HepG2 (cell line): ENCODE results near the gene PGC. TPM values are rescaled to one million over a fixed set of nuclear protein-coding genes. Genes with fewer than 3 reads are reported as not detected.

ENCODE experiments used
- BCL3 ChIP-seq: sonication (generic); formaldehyde crosslinking; IDR thresholded peaks from 2 replicates; pipeline ENCODE4 v1.5.1; 2020; ENCODE audit warnings: mild to moderate bottlenecking, missing genetic modification reagents, moderate library complexity
- FOXA3 ChIP-seq: IDR thresholded peaks from 2 replicates; pipeline ENCODE4 v1.6.1; 2016; ENCODE audit warnings: missing genetic modification reagents, missing compliant biosample characterization
- HOXA5 ChIP-seq: sonication (generic); formaldehyde crosslinking; IDR thresholded peaks from 2 replicates; pipeline ENCODE4 v1.4.0; 2020; ENCODE audit warnings: missing genetic modification reagents
- MAX ChIP-seq: IDR thresholded peaks from 2 replicates; pipeline ENCODE4 v1.6.1; 2012; ENCODE audit warnings: inconsistent platforms
- MTF1 ChIP-seq: sonication (generic); formaldehyde crosslinking; IDR thresholded peaks from 2 replicates; pipeline ENCODE4 v1.5.0; 2020; ENCODE audit warnings: missing genetic modification reagents
- NR0B2 ChIP-seq: sonication (generic); formaldehyde crosslinking; IDR thresholded peaks from 2 replicates; pipeline ENCODE4 v1.4.0; 2020; ENCODE audit warnings: mild to moderate bottlenecking, missing genetic modification reagents
- PHF5A ChIP-seq: IDR thresholded peaks from one replicate; pipeline ENCODE4 v1.6.1; 2018; ENCODE audit warnings: low read depth, missing genetic modification reagents; ENCODE audit not compliant: unreplicated experiment
- RBAK ChIP-seq: sonication (generic); formaldehyde crosslinking; IDR thresholded peaks from 2 replicates; pipeline ENCODE4 v1.5.1; 2020; ENCODE audit warnings: mild to moderate bottlenecking, missing genetic modification reagents
- REST ChIP-seq, 2 experiments: IDR thresholded peaks; 2 replicates each; pipeline ENCODE4 v1.6.1; 2011 to 2012; ENCODE audit warnings: low read length in 2 of 2, borderline replicate concordance in 1 of 2, low read depth in 1 of 2, mild to moderate bottlenecking in 1 of 2, moderate library complexity in 1 of 2
- SKIL ChIP-seq: sonication (generic); formaldehyde crosslinking; IDR thresholded peaks from 2 replicates; pipeline ENCODE4 v1.8.0; 2022; ENCODE audit warnings: missing genetic modification reagents, mild to moderate bottlenecking, moderate library complexity, borderline replicate concordance
- THAP11 ChIP-seq: IDR thresholded peaks from 2 replicates; pipeline ENCODE4 v1.6.1; 2016; ENCODE audit warnings: missing biosample characterization, missing genetic modification reagents
- TP53 ChIP-seq: sonication (generic); formaldehyde crosslinking; conservative IDR thresholded peaks from 2 replicates; pipeline ENCODE4 v1.4.0; 2020; ENCODE audit warnings: missing genetic modification reagents
- ZBTB7B ChIP-seq: sonication (generic); formaldehyde crosslinking; IDR thresholded peaks from 2 replicates; pipeline ENCODE4 v1.4.0; 2020; ENCODE audit warnings: missing genetic modification reagents
- ZMYM4 ChIP-seq: sonication (generic); formaldehyde crosslinking; IDR thresholded peaks from 2 replicates; pipeline ENCODE4 v1.8.1; 2023; ENCODE audit warnings: mild to moderate bottlenecking, missing genetic modification reagents
- ZNF503 ChIP-seq: sonication (generic); formaldehyde crosslinking; IDR thresholded peaks from 2 replicates; pipeline ENCODE4 v1.4.0; 2020; ENCODE audit warnings: missing genetic modification reagents
- ZNF557 ChIP-seq: sonication (generic); formaldehyde crosslinking; IDR thresholded peaks from 2 replicates; pipeline ENCODE4 v1.4.0; 2020; ENCODE audit warnings: missing genetic modification reagents
- ZNF746 ChIP-seq: sonication (generic); formaldehyde crosslinking; IDR thresholded peaks from 2 replicates; pipeline ENCODE4 v1.8.0; 2022; ENCODE audit warnings: mild to moderate bottlenecking, missing genetic modification reagents
- polyA plus RNA-seq, 8 experiments: library from polyadenylated mRNA; depleted of rRNA in 3 of 8; stranded (reverse) in 7 of 8; unstranded in 1 of 8; fragments of >200 nt; fragmentation: Illumina TruSeq in 4 of 8; extraction: Trizol in 4 of 8; gene quantifications; 2 replicates each; pipeline versions ENCODE4 v1.2.1 to v1.2.3, GENCODE V29; 2011 to 2016; ENCODE audit warnings: low read depth in 4 of 8, missing spikeins in 1 of 8, mixed read lengths in 1 of 8; ENCODE audit not compliant: insufficient read depth in 1 of 8
- total RNA-seq, 5 experiments: library from RNA; depleted of rRNA; stranded (reverse); fragments of >200 nt; fragmentation: Illumina TruSeq; extraction: Trizol; gene quantifications; 2 replicates each; pipeline ENCODE4 v1.2.3, GENCODE V29; 2016; ENCODE audit warnings: low read depth in 1 of 5

PGC gene
- total and polyA plus RNA-seq, 2 of the 13 experiments (the other 11 are each of a cell fraction or from before 2014, with no cell fraction given) = 426 to 502 TPM

GRCh38 chr6:41723530-41724227, 23.5 kb downstream of the PGC start (continued):
- TF ChIP-seq REST (IDR thresholded peaks at IDR 0.05; ENCODE audit: borderline replicate concordance in 1 of 2, low read depth in 1 of 2, low read length in 2 of 2) = no peak; a peak in 1 of 4 replicates
- TF ChIP-seq ZNF503 = no peak
- TF ChIP-seq MTF1 = no peak; the same call in 1 of the 2 replicates
- TF ChIP-seq MAX = peak; percentile 81; the same call in 1 of the 2 replicates
- TF ChIP-seq NR0B2 (CRISPR knock-in tag) = 0 out of 2 replicates have a peak, but pooled peaks have one; percentile 35
- peak; percentile 29; the same call in 1 of the 2 replicates for TF ChIP-seq ZMYM4 (CRISPR knock-in tag)
- peak; percentile 71; the same call in 1 of the 2 replicates for TF ChIP-seq THAP11 (CRISPR knock-in tag)
- TF ChIP-seq RBAK = no peak
- peak; percentile 74; the same call in 1 of the 2 replicates for TF ChIP-seq ZBTB7B (CRISPR knock-in tag)
- peak; percentile 73; the same call in 1 of the 2 replicates for TF ChIP-seq ZNF557 (CRISPR knock-in tag)
- TF ChIP-seq TP53 (CRISPR knock-in tag) = 0 out of 2 replicates have a peak, but pooled peaks have one; percentile 69
- TF ChIP-seq ZNF746 (CRISPR knock-in tag) = peak; percentile 90
- TF ChIP-seq BCL3 (CRISPR knock-in tag) = peak; percentile 85; the same call in 1 of the 2 replicates
- TF ChIP-seq PHF5A (CRISPR knock-in tag) = no peak
- no peak for TF ChIP-seq SKIL
- peak; percentile 52; the same call in 1 of the 2 replicates for TF ChIP-seq FOXA3
- peak; percentile 77; the same call in 1 of the 2 replicates for TF ChIP-seq HOXA5 (CRISPR knock-in tag)
